Activated T-cell treated with anti-CD3 and anti-CD28 coated beads for 4 hours (primary cell): ENCODE measurements around the gene SRSF10.
A peak's percentile ranks its signal among the peaks of the same experiment; 100 is the strongest.
"Not testable (repeated sequence)": the region's sequence is repeated elsewhere in the genome, so short reads cannot be mapped to it uniquely, and the experiment has no call there.

Experiments used
- DNase-seq: peaks from one replicate; pipeline ENCODE4 v3.0.0-alpha.2; 2020

The SRSF10 gene

GRCh38 chr1:23996700-23997229, 16.6 kb upstream of the SRSF10 start:
- no peak for DNase-seq

- DNase-seq, result no peak
These were observed 15.3 kb upstream of the SRSF10 start for GRCh38 chr1:23995431-23995837.

GRCh38 chr1:23992011-23992410, 11.9 kb upstream of the SRSF10 start:
- not testable (repeated sequence) for DNase-seq

GRCh38 chr1:23989263-23989662, 9.1 kb upstream of the SRSF10 start:
- DNase-seq, result no peak

- not testable (repeated sequence) for DNase-seq
These were observed 6.9 kb upstream of the SRSF10 start for GRCh38 chr1:23987038-23987437.

- DNase-seq, result no peak
These were observed 4.5 kb upstream of the SRSF10 start for GRCh38 chr1:23984417-23985186.

- DNase-seq, result peak; percentile 13
These were observed 572 bp upstream of the SRSF10 start for GRCh38 chr1:23980728-23981070.

- no peak for DNase-seq
These were observed 693 bp downstream of the SRSF10 start for GRCh38 chr1:23979387-23979880.

GRCh38 chr1:23978805-23979204, 1.3 kb downstream of the SRSF10 start:
- DNase-seq, result no peak

GRCh38 chr1:23977854-23978191, 2.3 kb downstream of the SRSF10 start:
- no peak for DNase-seq

- no peak for DNase-seq
These were observed 2.8 kb downstream of the SRSF10 start for GRCh38 chr1:23977187-23977853.

GRCh38 chr1:23967871-23968270, 12.3 kb downstream of the SRSF10 start:
- no peak for DNase-seq

- DNase-seq, result no peak
These were observed 13.1 kb downstream of the SRSF10 start for GRCh38 chr1:23966973-23967493.

- no peak for DNase-seq
These were observed 15.1 kb downstream of the SRSF10 start for GRCh38 chr1:23964790-23965740.

GRCh38 chr1:23964235-23964668, 15.9 kb downstream of the SRSF10 start:
- no peak for DNase-seq

GRCh38 chr1:23963617-23964234, 16.4 kb downstream of the SRSF10 start:
- no peak for DNase-seq

- DNase-seq, result no peak
These were observed 19.7 kb downstream of the SRSF10 start for GRCh38 chr1:23960291-23961020.

GRCh38 chr1:23959461-23960290, 20.5 kb downstream of the SRSF10 start, which contains the start of gene PNRC2:
TSS of gene PNRC2 (plus strand) at chr1:23959828. CDS start at chr1:23961458, 1,630 bp downstream.
- DNase-seq, result peak; percentile 93

GRCh38 chr1:23958810-23959460, 21.2 kb downstream of the SRSF10 start:
- DNase-seq, result peak; percentile 80
